NCI-H345 treated with DMSO at 0.1 percent for 48 hours (cell line): ENCODE results near the gene CDPF1.
"Not testable (repeated sequence)": the region's sequence is repeated elsewhere in the genome, so short reads cannot be mapped to it uniquely, and the experiment has no call there.

ENCODE experiments used
- DNase-seq: peaks from one replicate; lab custom pipeline; 2025; ENCODE audit not compliant: unreplicated experiment; lab: John Stamatoyannopoulos, UW

CDPF1 gene

DNA sequence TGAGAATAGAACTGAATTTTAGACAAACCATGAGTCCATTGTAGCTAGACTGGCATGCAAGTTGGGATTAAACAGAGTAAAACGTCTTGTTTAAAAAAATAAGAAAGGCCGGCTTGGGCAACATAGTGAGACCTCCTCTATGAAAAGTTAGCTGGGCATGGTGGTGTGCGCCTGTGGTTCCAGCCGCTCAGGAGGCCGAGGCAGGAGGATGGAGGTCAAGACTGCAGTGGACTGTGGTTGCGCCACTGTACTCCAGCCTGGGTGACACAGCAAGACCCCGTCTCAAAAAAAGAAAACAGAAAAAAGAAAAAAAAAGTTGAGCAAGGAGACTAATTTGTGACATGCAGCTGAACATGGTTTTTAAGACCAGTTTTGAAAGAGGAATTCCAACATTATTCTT, 23.5 kb downstream of the CDPF1 start:
- DNase-seq = no peak

DNA sequence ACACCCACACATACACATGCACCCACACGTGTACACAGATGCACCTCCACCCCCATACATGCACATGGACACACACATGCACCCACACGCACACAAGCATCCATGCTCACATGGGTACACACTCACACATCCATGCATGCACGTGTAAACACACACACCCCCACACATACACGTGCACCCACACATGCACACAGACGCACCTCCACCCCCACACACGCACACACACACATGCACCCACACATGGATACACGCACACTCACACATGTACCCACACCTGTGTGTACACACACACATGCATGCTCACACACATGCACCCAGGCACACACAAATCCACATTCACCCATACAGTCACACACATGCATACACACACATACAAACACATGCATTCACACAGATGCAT, 24.5 kb downstream of the CDPF1 start:
- no peak for DNase-seq

- DNase-seq = no peak
These were observed 25.2 kb downstream of the CDPF1 start for GRCh38 chr22:46224898-46225290.

GRCh38 chr22:46224044-46224897, 25.8 kb downstream of the CDPF1 start:
- DNase-seq = no peak

- no peak for DNase-seq
These were observed 29.2 kb downstream of the CDPF1 start for GRCh38 chr22:46220921-46221320.

- peak; percentile 45 for DNase-seq
These were observed 30.5 kb downstream of the CDPF1 start for GRCh38 chr22:46219636-46220035.

DNA sequence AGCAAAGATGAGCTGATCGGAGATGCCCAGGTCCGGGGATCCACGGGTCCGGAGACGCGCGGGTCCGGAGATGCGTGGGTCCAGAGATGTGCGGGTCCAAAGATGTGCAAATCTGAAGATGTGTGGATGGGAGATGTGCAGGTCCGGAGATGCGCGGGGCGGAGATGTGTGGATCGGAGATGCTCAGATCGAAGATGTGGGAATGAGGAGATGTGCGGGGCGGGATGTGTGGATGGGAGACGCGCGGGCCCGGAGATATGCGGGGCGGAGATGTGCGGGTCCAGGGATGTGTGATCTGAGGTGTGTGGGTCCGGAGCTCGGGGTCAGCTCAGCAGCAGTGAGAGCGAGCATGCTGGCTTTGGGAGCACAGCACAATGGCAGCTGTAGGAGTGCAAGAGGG, 35.5 kb downstream of the CDPF1 start:
- no peak for DNase-seq

GRCh38 chr22:46214149-46214548, 35.9 kb downstream of the CDPF1 start:
- no peak for DNase-seq

GRCh38 chr22:46213052-46213451, 37.0 kb downstream of the CDPF1 start:
- DNase-seq = no peak

DNA sequence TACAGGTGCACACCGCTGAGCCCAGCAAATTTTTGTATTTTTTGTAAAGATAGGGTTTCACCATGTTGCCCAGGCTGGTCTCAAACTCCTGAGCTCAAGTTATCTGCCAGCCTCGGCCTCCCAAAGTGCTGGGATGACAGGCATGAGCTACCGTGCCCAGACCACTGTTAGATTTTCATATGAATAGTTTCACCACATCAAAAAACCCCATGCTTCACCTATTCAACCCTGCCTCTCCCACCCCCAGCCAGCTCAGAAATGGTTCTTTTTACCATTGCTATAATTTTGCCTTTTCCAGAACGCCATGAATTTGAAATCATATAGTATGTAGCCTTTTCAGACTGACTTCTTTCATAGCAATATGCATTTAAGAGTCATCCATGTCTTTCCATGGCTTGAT, 37.9 kb downstream of the CDPF1 start:
- no peak for DNase-seq

DNA sequence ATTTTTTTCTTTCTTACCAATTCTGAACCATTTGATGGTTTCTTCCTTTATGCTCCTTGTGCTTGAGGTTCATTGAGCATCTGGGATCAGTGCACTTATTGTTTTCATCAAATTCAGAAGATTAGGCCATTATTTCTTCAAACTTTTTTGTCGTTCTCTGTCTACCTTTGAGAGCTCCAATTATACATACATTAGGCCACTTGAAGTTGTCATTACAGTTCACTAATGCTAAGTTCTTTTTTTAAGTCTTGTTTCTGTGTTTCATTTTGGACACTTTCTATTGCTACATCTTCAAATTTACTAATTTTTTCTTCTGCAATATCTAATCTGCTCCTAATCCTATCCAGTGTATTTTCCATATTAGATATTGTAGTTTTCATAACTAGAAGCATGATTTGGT, 40.8 kb downstream of the CDPF1 start:
- DNase-seq = no peak

- DNase-seq = no peak
These were observed 46.5 kb downstream of the CDPF1 start for GRCh38 chr22:46203601-46203980.

DNA sequence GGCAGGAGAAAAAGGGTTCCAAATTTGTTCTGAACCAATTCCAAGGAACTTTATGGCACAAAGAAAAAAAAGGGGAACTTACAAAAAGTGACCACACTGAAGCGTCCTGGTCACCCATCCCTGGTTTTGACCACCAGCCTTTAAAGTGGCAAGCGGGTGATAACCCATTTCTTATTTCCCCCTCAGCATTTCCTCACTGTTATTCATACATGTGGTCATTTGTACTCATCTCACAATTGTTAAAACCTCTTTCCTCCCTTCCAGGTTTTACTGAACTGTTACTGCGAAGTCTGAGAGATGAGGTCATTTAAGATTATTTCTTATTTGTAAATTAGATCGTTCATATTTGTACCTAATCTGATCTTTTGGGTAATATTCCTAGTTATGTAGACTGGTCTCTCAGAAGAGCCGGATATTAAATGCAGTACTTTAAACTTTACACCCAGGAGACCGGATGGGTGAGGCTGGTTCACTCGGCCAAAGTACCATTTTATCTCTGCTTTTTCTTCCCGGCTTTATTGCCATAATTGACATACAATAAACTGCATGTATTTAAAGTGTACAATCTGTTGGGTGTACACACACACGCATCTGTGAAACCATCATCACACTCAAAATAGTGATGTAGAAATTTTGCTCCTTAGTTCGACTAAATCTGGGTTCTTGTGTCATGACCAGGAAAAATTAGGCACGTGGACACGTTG, 47.0 kb downstream of the CDPF1 start:
- DNase-seq = no peak

DNA sequence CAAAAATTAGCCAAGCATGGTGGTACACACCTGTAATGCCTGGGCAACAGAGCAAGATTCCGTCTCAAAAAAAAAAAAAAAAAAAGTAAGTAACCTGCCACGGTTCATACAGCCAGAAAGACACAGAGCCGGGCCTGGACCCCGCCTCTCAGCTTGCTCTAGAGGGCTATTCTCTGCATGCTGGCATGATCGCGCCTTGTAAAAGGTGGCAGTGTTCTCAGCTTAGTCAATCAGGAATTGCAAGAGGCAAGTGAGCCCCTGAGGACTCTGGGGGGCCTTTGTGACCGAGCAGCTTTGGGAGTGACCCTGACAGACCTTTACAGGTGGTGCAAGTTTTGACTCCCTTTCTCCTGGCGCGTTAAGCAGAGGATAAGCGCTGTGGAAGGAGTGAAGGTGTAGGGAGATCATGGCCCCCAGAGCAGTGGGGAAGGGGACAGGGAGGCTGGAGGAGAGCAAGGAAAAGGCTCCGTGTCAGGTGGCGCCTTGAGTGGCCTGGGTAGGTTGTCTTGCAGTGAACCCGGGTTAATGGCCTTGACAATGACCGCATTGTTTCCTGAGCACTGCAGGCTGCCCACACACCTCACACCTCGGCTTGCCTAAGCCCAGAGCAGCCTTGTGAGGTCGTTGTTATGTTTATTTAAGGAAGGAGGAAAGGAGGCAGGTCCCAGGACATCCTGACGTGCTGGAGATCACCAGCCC, 48.9 kb downstream of the CDPF1 start:
- no peak for DNase-seq

- DNase-seq = not testable (repeated sequence)
These were observed 51.3 kb downstream of the CDPF1 start for GRCh38 chr22:46198806-46199205.

- no peak for DNase-seq
These were observed 51.8 kb downstream of the CDPF1 start for GRCh38 chr22:46198274-46198673.

DNA sequence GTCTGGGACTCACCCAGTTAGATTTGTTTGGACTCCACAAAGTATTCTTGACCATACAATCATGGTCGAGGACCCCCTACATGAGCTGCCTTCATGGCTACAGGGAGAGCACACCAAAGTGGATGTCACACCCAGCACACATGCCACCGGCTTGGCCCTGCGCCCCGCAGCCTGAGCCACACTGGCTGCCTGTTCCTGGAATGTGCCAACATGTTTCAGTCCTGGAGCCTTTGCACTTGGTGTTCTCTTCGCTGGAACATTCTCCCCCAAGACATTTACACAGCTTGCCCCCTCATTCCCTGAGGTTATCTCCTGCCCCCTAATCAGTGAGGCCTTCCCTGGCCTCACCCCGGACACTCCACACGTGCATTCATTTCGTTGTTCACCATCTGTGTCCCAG, 53.8 kb downstream of the CDPF1 start:
- no peak for DNase-seq

DNA sequence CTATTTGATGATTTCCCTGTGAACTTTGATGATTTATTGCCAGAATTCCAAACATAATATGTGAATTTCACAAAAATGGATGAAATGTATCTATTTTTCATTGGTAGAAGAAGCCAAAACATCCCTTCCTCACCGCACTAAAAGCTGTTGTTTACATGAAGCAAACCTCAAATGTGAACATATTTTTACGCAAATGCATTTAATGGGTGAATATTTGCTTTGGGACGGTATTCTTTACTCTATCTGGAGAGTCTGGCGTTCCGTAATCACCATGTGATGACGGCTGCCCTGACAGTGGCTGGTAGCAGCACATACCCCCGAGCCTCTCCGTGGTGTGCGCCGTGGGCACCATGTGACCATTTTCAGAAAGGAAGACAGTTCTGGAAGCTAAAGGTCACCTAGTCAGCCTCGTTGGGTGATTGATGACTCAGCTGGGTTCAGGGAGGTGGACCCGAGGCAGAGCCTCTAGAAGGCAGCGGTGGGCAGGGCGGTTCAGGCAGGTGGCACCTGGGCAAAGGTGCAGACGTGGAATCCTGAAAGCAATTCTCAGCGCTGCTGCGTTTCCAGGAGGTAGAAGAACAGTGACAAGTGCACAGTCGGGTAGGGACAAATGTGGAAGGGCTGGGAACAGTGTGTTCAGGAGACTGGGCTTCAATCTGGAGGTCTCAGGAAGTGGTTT, 54.5 kb downstream of the CDPF1 start:
- DNase-seq = no peak
